Measurements from ENCODE around the gene CYB5A.

DNA sequence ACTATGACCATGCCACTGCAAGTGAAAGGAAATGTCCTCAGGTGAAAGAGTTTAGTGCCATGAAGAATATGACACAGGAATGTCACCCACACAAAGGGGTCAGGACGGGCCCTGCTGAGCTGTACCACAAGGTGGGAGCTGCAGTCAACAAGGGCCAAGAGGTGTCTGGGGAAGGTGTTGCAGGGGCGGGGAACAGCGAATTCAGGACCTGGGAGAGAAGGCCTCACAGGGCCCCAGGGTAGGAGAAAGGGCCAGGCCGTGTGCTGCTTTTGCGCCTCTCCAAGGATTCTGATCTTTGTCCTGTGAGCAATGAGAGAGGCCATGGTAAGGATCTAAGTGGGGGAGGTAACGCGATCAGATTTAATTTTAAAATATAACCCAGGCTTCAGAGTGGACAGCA lies 23.6 kb downstream of the CYB5A start:
- TF ChIP-seq, protein P1, sequence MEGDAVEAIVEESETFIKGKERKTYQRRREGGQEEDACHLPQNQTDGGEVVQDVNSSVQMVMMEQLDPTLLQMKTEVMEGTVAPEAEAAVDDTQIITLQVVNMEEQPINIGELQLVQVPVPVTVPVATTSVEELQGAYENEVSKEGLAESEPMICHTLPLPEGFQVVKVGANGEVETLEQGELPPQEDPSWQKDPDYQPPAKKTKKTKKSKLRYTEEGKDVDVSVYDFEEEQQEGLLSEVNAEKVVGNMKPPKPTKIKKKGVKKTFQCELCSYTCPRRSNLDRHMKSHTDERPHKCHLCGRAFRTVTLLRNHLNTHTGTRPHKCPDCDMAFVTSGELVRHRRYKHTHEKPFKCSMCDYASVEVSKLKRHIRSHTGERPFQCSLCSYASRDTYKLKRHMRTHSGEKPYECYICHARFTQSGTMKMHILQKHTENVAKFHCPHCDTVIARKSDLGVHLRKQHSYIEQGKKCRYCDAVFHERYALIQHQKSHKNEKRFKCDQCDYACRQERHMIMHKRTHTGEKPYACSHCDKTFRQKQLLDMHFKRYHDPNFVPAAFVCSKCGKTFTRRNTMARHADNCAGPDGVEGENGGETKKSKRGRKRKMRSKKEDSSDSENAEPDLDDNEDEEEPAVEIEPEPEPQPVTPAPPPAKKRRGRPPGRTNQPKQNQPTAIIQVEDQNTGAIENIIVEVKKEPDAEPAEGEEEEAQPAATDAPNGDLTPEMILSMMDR (conservative IDR thresholded peaks at IDR 0.05): no peak
- no peak for TF ChIP-seq ZFX (IDR thresholded peaks at IDR 0.05)
